GM19328 (cell line): Measurements from ENCODE around the gene AGAP1.

Source experiments
- ATAC-seq: cut with Tn5 transposase; IDR thresholded peaks from one replicate; pipeline ENCODE4 v1.9.1; 2021; ENCODE audit warnings: mild to moderate bottlenecking, moderate library complexity; ENCODE audit not compliant: unreplicated experiment

AGAP1 gene

GRCh38 chr2:235677276-235677788, 183.5 kb downstream of the AGAP1 start:
- no peak for ATAC-seq

- ATAC-seq: no peak
These were observed 184.1 kb downstream of the AGAP1 start for GRCh38 chr2:235677937-235678336.

- no peak for ATAC-seq
These were observed 184.9 kb downstream of the AGAP1 start for GRCh38 chr2:235678712-235679111.

- no peak for ATAC-seq
These were observed 185.6 kb downstream of the AGAP1 start for GRCh38 chr2:235679471-235679870.

- no peak for ATAC-seq
These were observed 191.3 kb downstream of the AGAP1 start for GRCh38 chr2:235685024-235685721.

- ATAC-seq: no peak
These were observed 194.9 kb downstream of the AGAP1 start for GRCh38 chr2:235688511-235689426.

GRCh38 chr2:235689427-235689853, 195.6 kb downstream of the AGAP1 start:
- no peak for ATAC-seq

- no peak for ATAC-seq
These were observed 196.4 kb downstream of the AGAP1 start for GRCh38 chr2:235690082-235690808.

- ATAC-seq: no peak
These were observed 197.1 kb downstream of the AGAP1 start for GRCh38 chr2:235690809-235691450.

- ATAC-seq: no peak
These were observed 198.2 kb downstream of the AGAP1 start for GRCh38 chr2:235692076-235692475.

GRCh38 chr2:235692671-235693171, 198.9 kb downstream of the AGAP1 start:
- ATAC-seq: no peak

- ATAC-seq: no peak
These were observed 199.4 kb downstream of the AGAP1 start for GRCh38 chr2:235693279-235693678.

GRCh38 chr2:235694721-235695601, 201.1 kb downstream of the AGAP1 start:
- ATAC-seq: no peak

GRCh38 chr2:235695602-235695895, 201.7 kb downstream of the AGAP1 start:
- no peak for ATAC-seq

GRCh38 chr2:235697041-235697440, 203.2 kb downstream of the AGAP1 start:
- ATAC-seq: no peak

GRCh38 chr2:235698028-235698427, 204.2 kb downstream of the AGAP1 start:
- no peak for ATAC-seq

GRCh38 chr2:235698491-235698890, 204.6 kb downstream of the AGAP1 start:
- ATAC-seq: no peak

- no peak for ATAC-seq
These were observed 205.7 kb downstream of the AGAP1 start for GRCh38 chr2:235699576-235699975.

GRCh38 chr2:235701206-235701981, 207.6 kb downstream of the AGAP1 start:
- ATAC-seq: no peak
